ENCODE measurements around the gene RPS27A. TPM values are rescaled to one million over a fixed set of nuclear protein-coding genes. Genes with fewer than 3 reads are reported as not detected.
"Not testable (repeated sequence)": the region's sequence is repeated elsewhere in the genome, so short reads cannot be mapped to it uniquely, and the experiment has no call there.

The RPS27A gene
- polyA plus RNA-seq (ENCODE audit: insufficient read length), result 2,190 TPM

DNA sequence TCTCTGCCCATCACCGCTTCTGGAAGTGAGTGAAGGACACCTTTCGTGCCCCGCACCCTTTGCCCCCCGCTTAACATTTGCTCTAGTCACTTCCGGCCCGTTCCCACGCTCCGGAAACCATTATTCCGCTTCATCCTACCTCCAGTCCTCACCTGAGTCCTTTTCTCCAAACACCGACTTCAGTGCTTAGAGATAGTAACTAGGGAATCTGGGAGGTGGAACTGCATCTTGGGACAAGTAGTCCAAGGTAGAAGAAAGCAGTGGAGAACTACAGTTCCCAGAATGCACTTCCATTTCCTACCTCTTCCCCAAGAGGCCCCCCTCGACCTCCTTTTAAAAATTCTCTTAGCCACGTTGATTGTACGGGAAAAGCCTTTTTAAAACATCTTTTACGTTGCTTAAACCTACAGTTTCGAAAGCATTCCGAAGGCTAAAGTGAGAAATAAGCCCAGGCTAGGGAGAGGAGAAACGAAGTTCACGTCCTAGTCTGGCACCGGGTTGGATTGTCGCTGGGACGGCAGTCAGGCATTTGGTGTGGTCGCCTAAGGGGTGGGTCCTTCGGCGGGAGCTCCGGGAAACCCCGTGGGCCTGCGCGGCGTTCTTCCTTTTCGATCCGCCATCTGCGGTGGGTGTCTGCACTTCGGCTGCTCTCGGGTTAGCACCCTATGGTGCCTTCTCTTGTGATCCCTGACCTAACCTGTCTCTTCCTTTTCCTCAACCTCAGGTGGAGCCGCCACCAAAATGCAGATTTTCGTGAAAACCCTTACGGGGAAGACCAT is at the start of gene RPS27A, which contains the start of gene CLHC1:
Gene RPS27A, plus strand, starts transcription at position 605 of the 779 bp plus-strand sequence. Its CDS starts 137 bp downstream, at position 742.
Gene CLHC1, minus strand, starts transcription at position 210 of the 779 bp plus-strand sequence. CDS start 9,882 bp downstream, outside the sequence.
- peak; percentile 98 for DNase-seq (ENCODE audit: low read depth)

- not testable (repeated sequence) for DNase-seq (ENCODE audit: low read depth)
Observed at GRCh38 chr2:55186837-55187236, 45.7 kb upstream of the RPS27A start.

- DNase-seq (ENCODE audit: low read depth), result not testable (repeated sequence)
Observed at GRCh38 chr2:55191888-55192287, 40.6 kb upstream of the RPS27A start.

- DNase-seq (ENCODE audit: low read depth), result no peak
Observed at GRCh38 chr2:55196526-55196925, 36.0 kb upstream of the RPS27A start.

DNA sequence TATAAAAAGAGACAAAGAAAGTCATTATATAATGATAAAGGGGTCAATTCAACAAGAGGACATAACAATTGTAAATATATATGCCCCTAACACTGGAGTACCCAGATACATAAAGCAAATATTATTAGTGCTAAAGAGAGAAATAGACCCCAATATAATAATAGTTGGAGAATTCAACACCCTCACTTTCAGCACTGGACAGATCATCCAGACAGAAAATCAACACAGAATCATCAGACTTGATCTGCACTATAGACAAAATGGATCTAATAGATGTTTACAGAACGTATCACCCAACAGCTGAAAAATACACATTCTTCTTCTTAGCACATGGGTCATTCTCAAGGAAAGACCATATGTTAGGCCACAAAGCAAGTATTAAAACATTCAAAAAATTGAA is 32.1 kb upstream of the RPS27A start:
- DNase-seq (ENCODE audit: low read depth), result no peak

DNA sequence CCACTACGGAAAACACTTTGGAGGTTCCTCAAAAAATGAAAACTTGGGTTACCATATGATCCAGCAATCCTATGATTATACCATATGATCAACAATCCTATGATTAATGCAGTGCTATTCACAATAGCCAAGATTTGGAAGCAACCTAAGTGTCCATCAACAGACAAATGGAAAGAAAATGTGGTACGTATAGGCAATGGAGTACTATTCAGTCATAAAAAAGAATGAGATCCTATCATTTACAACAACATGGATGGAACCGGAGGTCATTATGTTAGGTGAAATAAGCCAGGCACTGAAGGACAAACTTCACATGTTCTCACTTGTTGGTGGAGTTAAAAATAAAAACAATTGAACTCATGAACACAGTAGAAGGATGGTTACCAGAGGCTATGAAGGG is 28.0 kb upstream of the RPS27A start:
- DNase-seq (ENCODE audit: low read depth), result no peak

DNA sequence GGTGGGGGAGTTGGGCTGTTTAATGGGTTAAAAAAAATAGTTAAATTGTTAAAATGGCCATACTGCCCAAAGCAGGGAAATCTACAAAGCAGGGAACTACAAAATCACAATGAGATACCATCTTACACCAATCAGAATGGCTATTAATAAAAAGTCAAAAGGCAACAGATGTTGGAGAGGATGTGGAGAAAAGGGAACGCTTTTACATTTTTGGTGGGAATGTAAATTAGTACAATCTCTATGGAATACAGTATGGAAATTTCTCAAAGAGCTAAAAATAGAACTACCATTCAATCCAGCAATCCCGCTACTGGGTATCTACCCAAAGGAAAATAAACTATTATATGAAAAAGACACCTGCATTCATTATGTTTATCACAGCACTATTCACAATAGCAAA is 27.5 kb upstream of the RPS27A start:
- DNase-seq (ENCODE audit: low read depth), result no peak

GRCh38 chr2:55213822-55214221 is 18.7 kb upstream of the RPS27A start:
- DNase-seq (ENCODE audit: low read depth), result no peak

DNA sequence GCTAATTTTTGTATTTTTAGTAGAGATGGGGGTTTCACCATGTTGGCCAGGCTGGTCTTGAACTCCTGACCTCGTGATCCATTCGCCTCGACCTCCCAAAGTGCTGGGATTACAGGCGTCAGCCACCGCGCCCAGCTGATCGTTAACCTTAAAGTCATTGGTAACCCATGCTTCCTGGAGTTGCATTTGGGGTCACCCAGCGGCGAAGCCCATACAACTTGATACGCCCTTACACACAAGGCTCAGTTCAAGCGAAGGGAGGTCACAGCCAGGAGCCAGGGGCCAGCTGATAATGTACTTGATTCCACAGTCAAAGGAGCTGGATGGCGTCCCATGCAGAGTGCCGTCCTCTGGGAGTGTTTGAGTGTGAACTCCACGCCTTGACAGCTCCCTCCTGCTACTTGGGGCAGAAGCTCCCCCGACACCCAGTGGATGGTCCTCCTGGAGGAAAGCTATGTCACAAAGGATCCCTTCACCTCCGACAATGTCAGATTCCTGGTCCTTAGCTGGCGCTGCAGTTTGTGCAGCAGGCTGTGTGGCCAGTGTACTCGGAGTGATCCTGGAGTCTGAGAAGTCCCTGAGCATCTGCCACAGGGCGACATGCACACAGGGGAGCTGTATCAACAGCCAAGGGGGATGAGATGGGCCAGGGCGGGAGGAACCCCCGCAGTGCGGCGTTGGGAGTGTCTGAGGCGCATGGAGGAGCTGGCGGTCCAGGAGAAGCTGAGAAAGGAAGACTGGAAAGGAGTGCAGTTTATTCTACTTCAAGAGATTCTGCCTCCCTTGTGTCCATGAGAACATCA is 8.3 kb upstream of the RPS27A start:
- DNase-seq (ENCODE audit: low read depth), result no peak

GRCh38 chr2:55224761-55225261 is 7.7 kb upstream of the RPS27A start:
- DNase-seq (ENCODE audit: low read depth), result no peak

GRCh38 chr2:55225481-55226020 is 6.9 kb upstream of the RPS27A start:
- DNase-seq (ENCODE audit: low read depth), result no peak

GRCh38 chr2:55227437-55228225 is 4.9 kb upstream of the RPS27A start:
- DNase-seq (ENCODE audit: low read depth), result not testable (repeated sequence)

DNA sequence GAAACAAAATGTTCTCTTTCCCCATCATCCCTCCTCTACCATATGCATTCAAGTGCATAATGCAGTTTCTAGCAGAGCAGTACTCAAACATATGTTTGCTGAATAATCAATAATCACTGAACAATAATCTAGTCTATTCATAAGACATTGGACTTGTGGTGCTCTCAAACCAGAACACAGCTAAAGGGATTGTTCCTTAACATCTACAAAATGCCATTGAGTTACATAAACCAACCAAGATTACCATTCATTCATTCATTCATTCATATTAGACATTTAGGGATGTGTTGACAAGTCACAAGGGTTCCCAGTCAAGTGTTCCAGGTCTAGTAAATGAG is 4.3 kb upstream of the RPS27A start:
- DNase-seq (ENCODE audit: low read depth), result no peak

DNA sequence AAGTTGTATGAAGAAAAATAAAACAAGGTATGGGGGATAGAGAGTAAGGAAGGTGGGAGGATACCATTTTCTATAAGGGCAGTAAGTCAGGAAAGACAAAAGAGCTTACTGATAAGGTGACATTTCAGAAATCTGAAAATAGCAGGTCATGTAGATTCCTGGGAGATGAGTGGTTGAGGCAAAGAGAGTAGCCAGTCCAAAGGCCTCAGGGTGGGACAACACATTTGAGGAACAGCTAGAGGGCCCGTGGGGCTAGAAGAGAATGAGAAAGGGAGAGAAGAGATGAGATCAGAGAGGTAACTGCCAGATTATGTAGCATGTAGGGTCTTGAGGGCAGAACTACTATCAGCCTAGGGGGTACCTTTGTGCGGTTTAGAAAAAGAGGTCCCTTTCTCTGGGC is 3.3 kb upstream of the RPS27A start:
- no peak for DNase-seq (ENCODE audit: low read depth)

DNA sequence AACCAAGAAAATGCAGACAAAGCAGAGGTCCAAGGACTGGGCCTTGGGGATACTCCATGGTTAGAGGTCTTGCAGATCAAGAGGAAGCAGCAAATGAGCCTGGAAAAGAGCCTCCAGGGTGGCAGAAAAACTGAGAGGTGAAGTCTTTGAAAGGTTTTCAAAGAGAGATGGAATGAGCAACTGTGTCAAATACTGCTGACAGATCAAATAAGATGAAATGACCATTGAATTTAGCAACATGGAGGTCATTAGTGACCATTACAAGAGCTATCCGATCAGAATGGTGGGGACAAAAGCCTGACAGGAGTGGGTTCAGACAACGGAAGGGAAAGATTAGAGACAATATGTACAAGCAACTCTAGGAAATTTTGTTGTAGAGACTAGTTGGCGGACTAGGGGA is 1.9 kb upstream of the RPS27A start:
- DNase-seq (ENCODE audit: low read depth), result no peak

GRCh38 chr2:55231546-55232083 is 873 bp upstream of the RPS27A start:
- DNase-seq (ENCODE audit: low read depth), result no peak

GRCh38 chr2:55232863-55233657 is 572 bp downstream of the RPS27A start:
- DNase-seq (ENCODE audit: low read depth), result no peak

DNA sequence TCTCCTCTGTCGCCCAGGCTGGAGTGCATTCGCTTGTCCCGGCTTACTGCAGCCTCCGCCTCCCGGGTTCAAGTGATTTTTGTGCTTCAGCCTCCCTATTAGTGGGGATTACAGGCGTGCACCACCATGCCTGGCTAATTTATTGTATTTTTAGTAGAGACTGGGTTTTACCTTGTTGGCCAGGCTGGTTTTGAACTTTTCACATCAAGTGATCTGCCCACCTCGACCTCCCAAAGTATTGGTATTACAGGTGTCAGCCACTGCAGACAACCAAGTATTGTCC is 1.1 kb downstream of the RPS27A start:
- no peak for DNase-seq (ENCODE audit: low read depth)

DNA sequence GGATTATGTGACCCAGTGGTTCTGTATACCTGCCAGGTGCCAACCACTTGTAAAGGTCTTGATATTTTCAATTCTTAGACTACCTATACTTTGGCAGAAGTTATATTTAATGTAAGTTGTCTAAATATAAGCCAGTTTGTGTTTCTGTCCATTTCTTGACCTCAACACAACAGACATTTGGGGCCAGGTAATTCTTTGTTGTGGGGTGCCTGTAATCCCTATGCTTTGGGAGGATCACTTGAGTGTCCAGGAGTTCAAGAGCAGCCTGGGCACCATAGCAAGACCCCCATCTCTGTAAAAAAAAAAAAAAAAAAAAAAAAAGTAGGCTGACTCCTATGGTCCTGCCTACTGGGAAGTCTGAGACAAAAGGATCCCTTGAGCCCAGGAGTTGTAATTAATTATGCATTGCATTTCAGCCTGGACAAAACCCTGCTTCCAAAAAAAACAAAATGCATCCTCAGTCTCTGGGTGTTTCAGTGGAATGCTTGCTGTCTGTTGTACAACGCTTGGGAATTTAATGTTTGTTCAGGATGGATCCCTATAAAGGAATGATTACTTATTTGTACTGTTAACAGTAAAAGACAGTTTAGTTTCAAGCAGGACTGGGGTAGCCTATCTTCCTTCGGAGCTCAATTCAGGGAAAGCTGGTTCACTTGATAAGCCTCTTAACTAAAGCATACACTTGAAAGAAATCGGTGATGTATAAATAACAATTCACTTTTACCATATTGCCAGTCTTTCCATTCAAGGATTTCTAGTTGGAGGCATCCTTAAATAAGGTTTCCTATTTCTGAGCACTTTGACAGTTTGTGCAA is 3.4 kb downstream of the RPS27A start:
- no peak for DNase-seq (ENCODE audit: low read depth)

DNA sequence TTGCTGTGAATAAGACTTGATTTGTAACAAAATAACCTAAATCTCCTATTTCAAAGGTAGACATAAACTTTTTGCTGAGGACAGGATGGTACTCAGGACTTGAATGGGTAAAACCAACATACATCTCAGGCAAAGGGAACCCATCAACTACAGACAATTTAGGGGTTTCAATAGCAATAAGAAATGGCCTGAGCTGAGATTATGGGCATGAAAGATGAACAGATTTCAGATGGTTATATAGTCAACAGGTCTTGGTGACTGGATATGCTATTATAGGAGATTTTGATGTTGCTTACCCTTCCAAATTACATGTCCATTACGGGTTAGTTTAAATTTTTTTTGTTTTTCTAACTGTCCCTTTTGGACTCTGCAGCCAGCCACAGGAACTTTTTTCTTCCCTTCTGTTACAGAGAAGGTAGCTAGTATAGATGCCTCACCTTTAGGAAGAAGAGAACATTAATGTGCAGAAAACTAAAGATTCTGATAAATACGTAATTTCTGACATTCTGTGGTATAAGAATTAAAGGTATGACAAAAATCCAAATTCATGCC is 4.6 kb downstream of the RPS27A start:
- DNase-seq (ENCODE audit: low read depth), result no peak

Data from forelimb muscle (tissue), 1 donor.